ENCODE data around the gene NOL9.

NOL9 gene

DNA sequence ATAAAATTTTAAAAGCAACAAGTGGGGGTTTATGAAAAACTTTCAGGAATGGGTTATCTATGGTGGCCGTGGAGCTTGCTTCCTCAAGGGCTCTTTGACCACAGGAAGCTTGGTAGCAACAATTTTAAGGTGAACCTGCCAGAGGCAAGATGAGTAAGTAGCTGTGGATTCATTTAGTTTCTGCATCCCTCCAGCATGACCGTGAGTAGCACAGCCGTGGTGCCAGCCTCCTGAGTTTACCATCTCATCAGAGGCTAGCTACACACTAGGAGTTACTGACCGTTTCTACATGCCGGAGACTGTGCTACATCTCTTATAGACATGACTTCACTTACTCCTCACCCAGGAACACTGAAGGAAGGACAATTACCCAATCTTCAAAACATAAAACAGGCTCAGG is 32.8 kb downstream of the NOL9 start:
- Histone ChIP-seq H3K4me1 (ENCODE audit: insufficient read depth, low read length, severe bottlenecking) (no peaks in the 10 kb centered on the region), H3K79me2 (ENCODE audit: insufficient read depth, low read length) (no peaks in the 10 kb centered on the region), H2AFZ (ENCODE audit: low read length) (no peak overlapping the region), H3K27ac (ENCODE audit: low read depth, low read length, poor library complexity, severe bottlenecking) (no peak overlapping the region), H3K27me3 (ENCODE audit: insufficient read depth, low read length) (no peaks in the 10 kb centered on the region), H3K4me3 (ENCODE audit: low read depth, low read length, poor library complexity, severe bottlenecking) (no peak overlapping the region), H3K9me3 (ENCODE audit: low read length) (no peaks in the 10 kb centered on the region), H3K9me2 (ENCODE audit: low read depth, low read length) (no peaks in the 10 kb centered on the region), H3K36me3 (ENCODE audit: insufficient read depth, low read length) (peaks cover 41% of the 10 kb centered on the region), H3K9ac (ENCODE audit: low read length) (no peak overlapping the region), H3F3A (ENCODE audit: insufficient read depth, low read length) (no peaks in the 10 kb centered on the region), H3K4me2 (ENCODE audit: low read length) (no peak overlapping the region), H4K20me1 (ENCODE audit: insufficient read depth, low read length) (no peaks in the 10 kb centered on the region)
- no peak for TF ChIP-seq EZH2 (IDR thresholded peaks at IDR 0.05; ENCODE audit: borderline replicate concordance, low read length)
- TF ChIP-seq, protein P1, sequence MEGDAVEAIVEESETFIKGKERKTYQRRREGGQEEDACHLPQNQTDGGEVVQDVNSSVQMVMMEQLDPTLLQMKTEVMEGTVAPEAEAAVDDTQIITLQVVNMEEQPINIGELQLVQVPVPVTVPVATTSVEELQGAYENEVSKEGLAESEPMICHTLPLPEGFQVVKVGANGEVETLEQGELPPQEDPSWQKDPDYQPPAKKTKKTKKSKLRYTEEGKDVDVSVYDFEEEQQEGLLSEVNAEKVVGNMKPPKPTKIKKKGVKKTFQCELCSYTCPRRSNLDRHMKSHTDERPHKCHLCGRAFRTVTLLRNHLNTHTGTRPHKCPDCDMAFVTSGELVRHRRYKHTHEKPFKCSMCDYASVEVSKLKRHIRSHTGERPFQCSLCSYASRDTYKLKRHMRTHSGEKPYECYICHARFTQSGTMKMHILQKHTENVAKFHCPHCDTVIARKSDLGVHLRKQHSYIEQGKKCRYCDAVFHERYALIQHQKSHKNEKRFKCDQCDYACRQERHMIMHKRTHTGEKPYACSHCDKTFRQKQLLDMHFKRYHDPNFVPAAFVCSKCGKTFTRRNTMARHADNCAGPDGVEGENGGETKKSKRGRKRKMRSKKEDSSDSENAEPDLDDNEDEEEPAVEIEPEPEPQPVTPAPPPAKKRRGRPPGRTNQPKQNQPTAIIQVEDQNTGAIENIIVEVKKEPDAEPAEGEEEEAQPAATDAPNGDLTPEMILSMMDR (IDR thresholded peaks at IDR 0.05; ENCODE audit: low read length): no peak

DNA sequence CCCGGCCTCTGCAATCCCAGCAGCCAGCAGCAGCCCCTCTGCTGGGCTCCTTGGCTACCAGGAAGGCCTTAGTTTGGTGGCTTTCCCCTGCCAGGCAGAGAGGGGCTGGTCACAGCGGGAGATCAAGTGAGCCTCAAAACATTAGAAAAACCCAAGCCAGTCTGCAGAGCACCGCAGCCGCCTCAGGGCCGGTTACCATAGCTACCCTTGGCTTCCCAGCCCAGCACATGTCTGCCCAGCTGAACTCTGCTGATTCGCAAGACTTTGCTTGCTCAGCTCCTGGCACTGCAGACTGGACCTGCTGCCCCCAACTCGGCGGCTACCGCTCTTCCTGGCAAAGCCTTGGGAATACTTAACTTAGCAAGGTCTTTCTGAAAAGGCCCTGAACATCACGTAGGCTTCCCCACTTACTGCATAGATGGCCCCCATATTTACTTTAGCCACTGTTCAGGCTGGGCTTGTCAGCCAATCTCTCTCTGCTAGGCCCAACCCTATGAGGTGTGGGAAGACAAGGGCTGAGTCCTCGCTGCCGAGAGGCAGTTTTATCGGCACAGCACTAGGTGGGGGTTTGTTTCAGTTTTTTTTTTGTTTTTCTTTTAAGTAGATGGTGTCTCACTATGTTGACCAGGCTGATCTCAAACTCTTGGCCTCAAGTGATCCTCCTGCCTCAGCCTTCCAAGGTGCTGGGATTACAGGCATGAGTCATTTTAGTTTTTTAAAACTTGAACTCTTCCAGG is 34.2 kb downstream of the NOL9 start:
- Histone ChIP-seq H3K36me3 (ENCODE audit: insufficient read depth, low read length) (peaks cover 26% of the 10 kb centered on the region), H3K4me3 (ENCODE audit: low read depth, low read length, poor library complexity, severe bottlenecking) (no peak overlapping the region), H3K27ac (ENCODE audit: low read depth, low read length, poor library complexity, severe bottlenecking) (no peak overlapping the region), H3K4me2 (ENCODE audit: low read length) (no peak overlapping the region), H3K27me3 (ENCODE audit: insufficient read depth, low read length) (no peaks in the 10 kb centered on the region), H2AFZ (ENCODE audit: low read length) (no peak overlapping the region), H3K9me3 (ENCODE audit: low read length) (no peaks in the 10 kb centered on the region), H3K4me1 (ENCODE audit: insufficient read depth, low read length, severe bottlenecking) (no peaks in the 10 kb centered on the region), H3K79me2 (ENCODE audit: insufficient read depth, low read length) (no peaks in the 10 kb centered on the region), H3K9ac (ENCODE audit: low read length) (no peak overlapping the region), H3K9me2 (ENCODE audit: low read depth, low read length) (no peaks in the 10 kb centered on the region), H3F3A (ENCODE audit: insufficient read depth, low read length) (no peaks in the 10 kb centered on the region), H4K20me1 (ENCODE audit: insufficient read depth, low read length) (no peaks in the 10 kb centered on the region)
- no peak for TF ChIP-seq EZH2 (IDR thresholded peaks at IDR 0.05; ENCODE audit: borderline replicate concordance, low read length)
- TF ChIP-seq, protein P1 (IDR thresholded peaks at IDR 0.05; ENCODE audit: low read length): no peak

DNA sequence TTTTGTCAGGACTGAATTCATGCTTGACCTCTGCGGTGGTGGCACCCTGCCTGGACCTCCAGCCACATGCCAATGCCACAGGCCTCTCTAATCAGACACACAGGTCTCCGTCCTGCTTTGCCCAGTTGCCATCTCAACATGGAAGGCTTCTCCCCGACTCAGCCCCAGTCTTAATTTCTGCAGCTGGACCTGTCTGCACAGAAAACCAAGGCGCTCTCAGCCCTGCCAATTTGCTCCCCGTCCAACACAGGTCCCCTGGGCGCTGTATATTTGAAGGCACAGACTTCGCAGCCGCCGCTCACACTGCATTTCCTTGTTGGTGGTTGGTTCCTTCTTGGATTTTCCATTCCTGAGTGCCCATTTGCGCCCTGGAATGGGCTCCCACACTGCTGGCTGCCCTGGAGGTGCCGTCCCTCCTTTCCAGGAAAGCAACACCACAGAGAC is 34.8 kb downstream of the NOL9 start:
- H2AFZ ChIP-seq (ENCODE audit: low read length): no peak overlapping the region
- H3K4me1 ChIP-seq (ENCODE audit: insufficient read depth, low read length, severe bottlenecking): no peaks in the 10 kb centered on the region
- no peaks in the 10 kb centered on the region for H3F3A ChIP-seq (ENCODE audit: insufficient read depth, low read length)
- H3K27me3 ChIP-seq (ENCODE audit: insufficient read depth, low read length): no peaks in the 10 kb centered on the region
- peaks cover 22% of the 10 kb centered on the region for H3K36me3 ChIP-seq (ENCODE audit: insufficient read depth, low read length)
- H3K9me3 ChIP-seq (ENCODE audit: low read length): no peaks in the 10 kb centered on the region
- no peak overlapping the region for H3K4me2 ChIP-seq (ENCODE audit: low read length)
- H3K9me2 ChIP-seq (ENCODE audit: low read depth, low read length): no peaks in the 10 kb centered on the region
- TF ChIP-seq, protein P1 (IDR thresholded peaks at IDR 0.05; ENCODE audit: low read length): no peak
- TF ChIP-seq EZH2 (IDR thresholded peaks at IDR 0.05; ENCODE audit: borderline replicate concordance, low read length): no peak
- H3K79me2 ChIP-seq (ENCODE audit: insufficient read depth, low read length): no peaks in the 10 kb centered on the region
- no peak overlapping the region for H3K27ac ChIP-seq (ENCODE audit: low read depth, low read length, poor library complexity, severe bottlenecking)
- no peak overlapping the region for H3K4me3 ChIP-seq (ENCODE audit: low read depth, low read length, poor library complexity, severe bottlenecking)
- H3K9ac ChIP-seq (ENCODE audit: low read length): no peak overlapping the region
- no peaks in the 10 kb centered on the region for H4K20me1 ChIP-seq (ENCODE audit: insufficient read depth, low read length)

All from OCI-LY1 (cell line).